Right lobe of liver (tissue), 4 donors: ENCODE data around the gene GRAP2.

Experiments
- POLR2A ChIP-seq: fragments of 450-650 bp; IDR thresholded peaks from one replicate; pipeline ENCODE4 v1.6.1; 2017; ENCODE audit warnings: antibody characterized with exemption, mild to moderate bottlenecking
- TF ChIP-seq, protein P1 (sequence below), 4 donors: fragments of 200-600 bp in 3 of 4; fragments of 450-650 bp in 1 of 4; IDR thresholded peaks; one replicate each; pipeline versions ENCODE4 v1.5.1 to v1.8.0; 2016 to 2022; ENCODE audit warnings: antibody characterized with exemption in 4 of 4, mild to moderate bottlenecking in 2 of 4
- donor health status: DM: no; HTN: no; CAD: no.
- donor health status: DM: no; HTN: no; CAD: no.
- donor health status: DM: no; HTN: yes; CAD: no.

DNA sequence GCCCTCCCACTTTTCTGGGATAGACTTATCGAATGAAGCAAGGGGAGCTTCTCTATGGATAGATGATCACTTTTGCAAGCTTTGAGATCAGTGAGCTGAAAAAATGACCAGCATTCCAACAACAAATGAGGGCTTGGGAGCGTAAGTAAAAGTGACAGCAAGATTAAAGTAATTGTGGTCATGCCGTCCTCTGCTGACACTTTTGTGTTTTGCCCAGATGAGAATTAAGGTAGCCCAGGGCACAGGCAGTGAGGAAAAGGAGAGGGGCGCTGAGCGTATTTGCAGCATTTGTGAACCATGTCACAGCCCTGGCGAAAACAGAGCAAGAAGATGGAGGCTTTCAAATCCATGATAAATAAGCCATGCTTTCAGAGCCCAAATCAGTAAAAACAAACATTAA, 34.7 kb downstream of the GRAP2 start:
- TF ChIP-seq POLR2A = no peak
- TF ChIP-seq, protein P1, sequence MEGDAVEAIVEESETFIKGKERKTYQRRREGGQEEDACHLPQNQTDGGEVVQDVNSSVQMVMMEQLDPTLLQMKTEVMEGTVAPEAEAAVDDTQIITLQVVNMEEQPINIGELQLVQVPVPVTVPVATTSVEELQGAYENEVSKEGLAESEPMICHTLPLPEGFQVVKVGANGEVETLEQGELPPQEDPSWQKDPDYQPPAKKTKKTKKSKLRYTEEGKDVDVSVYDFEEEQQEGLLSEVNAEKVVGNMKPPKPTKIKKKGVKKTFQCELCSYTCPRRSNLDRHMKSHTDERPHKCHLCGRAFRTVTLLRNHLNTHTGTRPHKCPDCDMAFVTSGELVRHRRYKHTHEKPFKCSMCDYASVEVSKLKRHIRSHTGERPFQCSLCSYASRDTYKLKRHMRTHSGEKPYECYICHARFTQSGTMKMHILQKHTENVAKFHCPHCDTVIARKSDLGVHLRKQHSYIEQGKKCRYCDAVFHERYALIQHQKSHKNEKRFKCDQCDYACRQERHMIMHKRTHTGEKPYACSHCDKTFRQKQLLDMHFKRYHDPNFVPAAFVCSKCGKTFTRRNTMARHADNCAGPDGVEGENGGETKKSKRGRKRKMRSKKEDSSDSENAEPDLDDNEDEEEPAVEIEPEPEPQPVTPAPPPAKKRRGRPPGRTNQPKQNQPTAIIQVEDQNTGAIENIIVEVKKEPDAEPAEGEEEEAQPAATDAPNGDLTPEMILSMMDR (IDR thresholded peaks at IDR 0.05) = no peak
